GM23248 (cell line): ENCODE data around the gene TENM3. TPM values are rescaled to one million over a fixed set of nuclear protein-coding genes. Genes with fewer than 3 reads are reported as not detected.

Experiments
- DNase-seq: peaks from one replicate; pipeline ENCODE4 v3.0.0-alpha.2; 2015
- H2AFZ ChIP-seq: fragments of 200-600 bp; sonication (generic); 2 replicates; pipeline ENCODE4 v1.6.1; 2016; ENCODE audit warnings: antibody characterized with exemption
- H3F3A ChIP-seq: fragments of 200-600 bp; sonication (generic); 2 replicates; pipeline ENCODE4 v1.6.1; 2016; ENCODE audit warnings: mild to moderate bottlenecking, antibody characterized with exemption, mixed run types; ENCODE audit not compliant: insufficient read depth
- H3K27ac ChIP-seq: fragments of 200-600 bp; sonication (generic); 2 replicates; pipeline ENCODE4 v1.5.1; 2016; ENCODE audit warnings: mild to moderate bottlenecking
- H3K27me3 ChIP-seq: fragments of 200-600 bp; sonication (generic); replicated peaks from 2 replicates; pipeline ENCODE4 v1.6.1; 2016; ENCODE audit warnings: mild to moderate bottlenecking; ENCODE audit not compliant: insufficient read depth
- H3K36me3 ChIP-seq: fragments of 200-600 bp; sonication (generic); 2 replicates; pipeline ENCODE4 v1.6.1; 2016; ENCODE audit warnings: low read depth, mild to moderate bottlenecking
- H3K4me1 ChIP-seq: fragments of 200-600 bp; sonication (generic); 2 replicates; pipeline ENCODE4 v1.6.1; 2016; ENCODE audit warnings: mild to moderate bottlenecking; ENCODE audit not compliant: insufficient read depth
- H3K4me2 ChIP-seq: fragments of 200-600 bp; sonication (generic); one replicate; pipeline ENCODE4 v1.6.1; 2016; ENCODE audit warnings: mild to moderate bottlenecking; ENCODE audit not compliant: unreplicated experiment
- H3K4me3 ChIP-seq: fragments of 200-600 bp; sonication (generic); 2 replicates; pipeline ENCODE4 v1.5.1; 2016; ENCODE audit warnings: mild to moderate bottlenecking
- H3K79me2 ChIP-seq: fragments of 200-600 bp; sonication (generic); 2 replicates; pipeline ENCODE4 v1.6.1; 2016; ENCODE audit warnings: mild to moderate bottlenecking; ENCODE audit not compliant: insufficient read depth
- H3K9ac ChIP-seq: fragments of 200-600 bp; sonication (generic); 2 replicates; pipeline ENCODE4 v1.6.1; 2016; ENCODE audit warnings: mild to moderate bottlenecking
- H3K9me2 ChIP-seq: fragments of 200-600 bp; sonication (generic); 2 replicates; pipeline ENCODE4 v1.6.1; 2016; ENCODE audit warnings: mixed run types, mild to moderate bottlenecking, moderate library complexity; ENCODE audit not compliant: insufficient read depth
- H3K9me3 ChIP-seq: fragments of 200-600 bp; sonication (generic); one replicate; pipeline ENCODE4 v1.6.1; 2017; ENCODE audit warnings: low read depth
- H4K20me1 ChIP-seq: fragments of 200-600 bp; sonication (generic); 2 replicates; pipeline ENCODE4 v1.6.0; 2016; ENCODE audit not compliant: insufficient read depth
- EZH2 ChIP-seq: fragments of 200-600 bp; sonication (generic); IDR thresholded peaks from 2 replicates; pipeline ENCODE4 v1.6.1; 2018; ENCODE audit warnings: antibody characterized with exemption, mild to moderate bottlenecking; ENCODE audit not compliant: insufficient read depth, poor library complexity, severe bottlenecking
- EZH2phosphoT487 ChIP-seq: fragments of 200-600 bp; sonication (generic); IDR thresholded peaks from 2 replicates; pipeline ENCODE4 v1.6.1; 2018; ENCODE audit warnings: antibody characterized with exemption, moderate library complexity, mild to moderate bottlenecking, low read depth; ENCODE audit not compliant: insufficient read depth
- WGBS, 2 experiments: methylation state at CpG; one replicate each; pipeline ENCODE4 v1.1.6; 2015 to 2017; ENCODE audit warnings: low lambda C conversion rate in 2 of 2, low coverage in 1 of 2; ENCODE audit errors: missing lambda C conversion rate in 2 of 2; 5-methylcytosine and 5-hydroxymethylcytosine counted together
- in situ Hi-C: fragments of 300-500 bp; cut with MboI; formaldehyde crosslinking; loops from 2 replicates; pipeline ENCODE4 v1.15.0; 2020
- polyA plus RNA-seq: library from polyadenylated mRNA; unstranded; fragments of >200 nt; fragmentation: Nextera tagmentation; extraction: Ambion mirVana; gene quantifications from 2 replicates; pipeline ENCODE4 v1.2.1, GENCODE V29; 2016
- total RNA-seq: library from RNA; depleted of rRNA; stranded (reverse); fragments of >200 nt; shearing (Covaris generic); gene quantifications from 2 replicates; pipeline ENCODE4 v1.2.3, GENCODE V29; 2014

The TENM3 gene
- total and polyA plus RNA-seq, 2 experiments from 2014 or later: 0.83 to 8.1 TPM

DNA sequence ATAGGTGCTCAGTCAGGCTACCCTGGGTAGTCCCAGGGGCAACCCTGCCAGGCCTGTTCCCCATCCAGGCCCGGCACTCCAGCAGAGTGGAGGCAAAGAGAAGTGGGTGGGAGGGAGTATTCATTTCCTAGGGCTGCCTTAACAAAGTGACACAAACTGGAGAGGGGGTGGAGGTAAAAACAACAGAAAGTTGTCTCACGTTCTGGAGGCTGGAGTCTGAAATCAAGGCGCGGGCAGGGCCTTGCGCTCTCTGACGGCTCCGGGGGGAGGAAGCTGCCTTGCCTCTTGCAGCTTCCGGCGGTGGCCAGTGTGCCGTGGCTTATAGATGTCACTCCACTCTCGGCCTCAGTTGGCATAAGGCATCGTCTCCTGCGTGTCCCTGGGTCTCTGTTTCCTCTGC is 583.2 kb downstream of the TENM3 start:
- 62 to 64% methylated on average over 13 of the region's 13 CpGs for WGBS, 2 experiments
- no peak for DNase-seq

DNA sequence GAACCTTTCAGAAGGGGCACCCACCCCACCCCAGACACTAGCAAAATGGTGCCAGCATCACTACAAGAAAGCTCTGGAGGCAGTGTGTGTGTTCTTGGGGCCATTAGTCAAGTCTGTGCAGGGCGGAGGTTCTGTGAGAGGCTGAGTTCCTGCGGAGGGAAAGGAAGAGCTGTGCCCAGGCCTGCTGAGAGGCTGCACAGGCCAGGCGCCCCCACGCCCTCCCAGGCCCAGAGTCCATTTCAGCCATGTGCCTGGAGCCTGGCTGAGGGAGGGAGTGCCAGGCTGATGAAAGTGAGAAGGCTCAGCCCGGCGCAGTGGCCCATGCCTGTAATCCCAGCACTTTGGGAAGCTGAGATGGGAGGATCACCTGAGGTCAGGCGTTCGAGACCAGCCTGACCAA is 584.0 kb downstream of the TENM3 start:
- no peaks in the 10 kb centered on the region for H3K9me2 ChIP-seq
- no peak for DNase-seq
- no peak overlapping the region for H3K4me3 ChIP-seq
- no peaks in the 10 kb centered on the region for H4K20me1 ChIP-seq
- H3K27me3 ChIP-seq: peaks cover 16% of the 10 kb centered on the region
- in situ Hi-C loops: no loop called here
- H2AFZ ChIP-seq: no peak overlapping the region
- no peaks in the 10 kb centered on the region for H3K79me2 ChIP-seq
- WGBS, 2 experiments: 68 to 69% methylated on average over 8 of the region's 8 CpGs
- TF ChIP-seq EZH2phosphoT487 (no peak), EZH2 (no peak)
- no peaks in the 10 kb centered on the region for H3F3A ChIP-seq
- no peaks in the 10 kb centered on the region for H3K4me1 ChIP-seq
- H3K9me3 ChIP-seq: no peaks in the 10 kb centered on the region
- H3K4me2 ChIP-seq: no peak overlapping the region
- H3K9ac ChIP-seq: no peak overlapping the region
- H3K27ac ChIP-seq: no peak overlapping the region
- no peaks in the 10 kb centered on the region for H3K36me3 ChIP-seq

More for the DNA sequence above, 583.2 kb downstream of the TENM3 start:
- no peaks in the 10 kb centered on the region for H3F3A ChIP-seq
- no peak overlapping the region for H3K4me2 ChIP-seq
- H3K79me2 ChIP-seq: no peaks in the 10 kb centered on the region
- in situ Hi-C loops: no loop called here
- peaks cover 16% of the 10 kb centered on the region for H3K27me3 ChIP-seq
- H3K4me1 ChIP-seq: no peaks in the 10 kb centered on the region
- no peak overlapping the region for H3K4me3 ChIP-seq
- no peaks in the 10 kb centered on the region for H3K36me3 ChIP-seq
- H2AFZ ChIP-seq: no peak overlapping the region
- no peaks in the 10 kb centered on the region for H4K20me1 ChIP-seq
- no peaks in the 10 kb centered on the region for H3K9me2 ChIP-seq
- no peak overlapping the region for H3K9ac ChIP-seq
- TF ChIP-seq EZH2phosphoT487 (no peak), EZH2 (no peak)
- no peak overlapping the region for H3K27ac ChIP-seq
- no peaks in the 10 kb centered on the region for H3K9me3 ChIP-seq

DNA sequence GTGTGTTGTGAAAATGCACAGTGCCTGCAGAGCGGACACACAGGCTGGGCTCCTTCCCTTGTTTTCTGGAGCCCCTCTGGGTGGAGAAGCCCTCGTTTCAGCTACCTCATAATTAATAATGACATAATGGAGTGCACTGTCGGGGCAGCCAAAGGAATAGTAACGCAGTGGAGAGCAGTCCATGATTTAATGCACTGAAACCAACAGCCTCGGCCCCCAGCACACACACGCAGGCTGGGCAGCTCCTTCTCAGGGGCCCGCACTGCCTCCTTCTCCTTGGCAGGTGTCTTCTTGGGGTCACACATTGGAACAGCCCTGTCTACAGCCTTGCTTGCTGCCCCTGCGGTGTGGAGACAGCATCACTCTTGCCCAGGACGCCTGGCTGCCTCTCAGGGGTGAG is 584.8 kb downstream of the TENM3 start:
- no peak for DNase-seq
- no peak overlapping the region for H3K4me2 ChIP-seq
- H3K9me3 ChIP-seq: no peaks in the 10 kb centered on the region

GRCh38 chr4:182828360-182829025 is 585.3 kb downstream of the TENM3 start:
- Histone ChIP-seq H3K9me3 (no peaks in the 10 kb centered on the region), H3K27ac (no peak overlapping the region), H3K27me3 (peaks cover 16% of the 10 kb centered on the region), H3K36me3 (no peaks in the 10 kb centered on the region), H4K20me1 (no peaks in the 10 kb centered on the region), H3K9ac (no peak overlapping the region), H3K4me1 (no peaks in the 10 kb centered on the region), H2AFZ (no peak overlapping the region), H3F3A (no peaks in the 10 kb centered on the region), H3K9me2 (no peaks in the 10 kb centered on the region), H3K4me3 (no peak overlapping the region), H3K4me2 (no peak overlapping the region), H3K79me2 (no peaks in the 10 kb centered on the region)
- WGBS, 2 experiments: 54 to 57% methylated on average over 17 of the region's 17 CpGs
- TF ChIP-seq EZH2: no peak
- TF ChIP-seq EZH2phosphoT487: no peak
- in situ Hi-C loops: no loop called here
- no peak for DNase-seq

More for the DNA sequence above, 584.8 kb downstream of the TENM3 start:
- Histone ChIP-seq H3K9ac (no peak overlapping the region), H3K27me3 (peaks cover 16% of the 10 kb centered on the region), H3K36me3 (no peaks in the 10 kb centered on the region), H3K4me1 (no peaks in the 10 kb centered on the region), H3K79me2 (no peaks in the 10 kb centered on the region), H2AFZ (no peak overlapping the region), H3K27ac (no peak overlapping the region), H4K20me1 (no peaks in the 10 kb centered on the region), H3K4me3 (no peak overlapping the region), H3F3A (no peaks in the 10 kb centered on the region), H3K9me2 (no peaks in the 10 kb centered on the region)
- TF ChIP-seq EZH2 (no peak), EZH2phosphoT487 (no peak)
- in situ Hi-C loops: no loop called here
- 37 to 41% methylated on average over 9 of the region's 9 CpGs for WGBS, 2 experiments
